HG02798 (cell line): ENCODE measurements around the gene COL11A2.
"Not testable (repeated sequence)": the region's sequence is repeated elsewhere in the genome, so short reads cannot be mapped to it uniquely, and the experiment has no call there.

Experiments used
- ATAC-seq: cut with Tn5 transposase; IDR thresholded peaks from one replicate; pipeline ENCODE4 v1.9.1; 2021; ENCODE audit warnings: mild to moderate bottlenecking; ENCODE audit not compliant: unreplicated experiment, poor library complexity

Gene COL11A2

DNA sequence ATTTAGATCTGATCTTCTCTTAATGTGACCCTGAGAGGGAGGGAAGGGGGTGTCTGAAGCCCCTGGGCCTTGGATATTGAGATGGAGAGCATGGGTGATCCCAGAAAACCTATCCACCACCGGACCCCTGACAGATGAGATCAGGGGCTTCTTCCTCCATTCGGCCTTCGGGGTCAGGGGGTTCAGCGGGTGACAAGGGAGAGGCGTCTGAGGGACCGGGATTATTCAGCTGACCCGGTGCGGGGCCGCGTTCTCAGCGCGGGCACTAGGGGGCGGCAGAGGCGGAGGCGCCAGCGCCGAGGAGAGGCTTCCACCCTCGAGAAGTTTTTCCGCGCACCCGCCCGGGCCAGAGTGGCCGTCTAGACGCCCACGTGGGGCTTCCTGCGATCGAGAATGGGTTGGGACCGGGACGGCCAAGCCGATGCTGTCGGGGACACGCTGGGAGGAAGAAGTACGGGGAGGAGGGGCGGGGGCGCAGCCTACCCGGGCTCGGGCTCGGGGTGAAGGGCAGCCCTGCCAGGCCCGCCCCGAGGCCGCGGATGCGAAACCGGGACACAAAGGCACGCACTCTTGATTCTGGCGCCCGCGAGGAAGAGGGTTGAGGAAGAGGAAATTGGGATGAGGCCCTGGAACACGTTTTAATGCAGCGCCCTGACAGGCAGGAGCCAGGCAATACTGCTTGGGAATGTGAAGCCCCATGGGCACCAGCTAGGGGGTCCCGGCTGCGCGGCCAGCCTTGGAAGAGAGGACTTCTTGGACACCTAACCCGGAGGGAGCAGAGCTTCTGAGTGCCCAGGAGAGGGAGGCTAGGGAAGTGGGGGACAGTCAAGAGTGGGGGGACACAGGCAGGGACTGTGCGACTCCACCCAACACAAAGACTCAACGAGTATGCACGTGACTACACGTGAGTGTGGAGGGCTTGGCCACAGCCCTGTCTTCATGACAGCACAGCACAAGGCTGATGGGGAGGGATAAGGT, 30.6 kb downstream of the COL11A2 start:
- peak; percentile 78 for ATAC-seq

DNA sequence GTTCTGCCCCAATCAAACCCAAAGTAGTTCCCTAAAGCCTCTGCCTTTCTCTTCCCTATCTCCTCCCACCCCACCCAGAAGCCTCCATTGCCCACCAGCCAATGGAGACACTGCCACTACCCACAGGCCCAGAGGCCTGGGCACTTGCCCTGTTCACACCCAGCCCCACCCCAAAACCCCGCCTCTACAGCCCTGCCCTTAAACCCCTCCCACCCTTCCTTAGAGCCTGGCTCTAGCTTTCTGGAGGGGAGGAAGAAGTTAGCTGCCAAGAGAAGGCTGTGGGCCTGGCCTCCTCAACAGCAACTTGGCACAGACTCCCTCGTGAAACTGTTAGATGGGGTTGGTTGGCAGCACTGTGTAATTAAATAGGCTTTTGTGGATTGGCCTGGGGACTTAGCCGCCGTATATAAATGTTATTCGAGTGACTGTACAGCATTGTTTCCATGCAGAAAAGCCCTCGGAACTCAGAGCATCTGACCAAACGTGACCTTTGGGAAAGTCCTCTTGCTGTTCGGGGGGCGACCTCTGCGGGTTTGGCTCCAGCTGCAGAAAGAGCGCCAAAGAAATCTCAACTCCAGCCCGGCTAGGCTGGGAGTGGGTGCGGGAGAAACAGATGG, 31.4 kb downstream of the COL11A2 start:
- no peak for ATAC-seq

DNA sequence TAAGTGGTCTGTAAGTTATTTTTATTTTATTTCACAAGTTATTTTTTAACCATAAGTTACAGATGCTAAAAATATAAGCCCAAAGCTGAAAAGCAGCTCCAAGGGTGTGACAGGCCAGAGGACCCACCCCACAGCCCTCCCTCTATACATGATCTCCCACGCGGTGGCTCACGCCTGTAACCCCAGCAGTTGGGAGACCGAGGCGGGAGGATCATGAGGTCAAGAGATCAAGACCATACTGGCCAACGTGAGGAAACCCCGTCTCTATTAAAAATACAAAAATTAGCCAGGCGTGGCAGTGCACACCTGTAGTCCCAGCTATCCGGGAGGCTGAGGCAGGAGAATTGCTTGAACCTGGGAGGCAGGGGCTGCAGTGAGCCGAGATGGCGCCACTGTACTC, 32.2 kb downstream of the COL11A2 start:
- ATAC-seq, result no peak

DNA sequence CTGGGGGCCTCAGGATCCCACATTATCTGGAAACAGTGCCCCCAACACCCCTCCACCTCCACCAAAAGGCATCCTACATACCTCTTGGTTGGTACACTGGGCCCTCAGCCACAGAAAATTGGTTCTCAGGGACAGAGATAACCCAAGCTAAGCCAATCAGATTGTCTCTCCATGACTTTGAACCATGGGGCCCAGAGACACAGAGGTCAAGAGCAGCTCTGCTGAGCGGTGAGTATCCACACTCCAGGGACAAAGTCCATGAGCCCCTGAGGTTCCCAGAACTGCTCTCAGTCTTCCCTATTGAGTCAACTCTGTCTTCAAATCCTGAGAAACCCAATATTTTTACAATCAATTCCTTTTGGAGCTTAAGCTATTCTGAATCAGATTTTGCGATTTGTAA, 35.3 kb downstream of the COL11A2 start:
- no peak for ATAC-seq

DNA sequence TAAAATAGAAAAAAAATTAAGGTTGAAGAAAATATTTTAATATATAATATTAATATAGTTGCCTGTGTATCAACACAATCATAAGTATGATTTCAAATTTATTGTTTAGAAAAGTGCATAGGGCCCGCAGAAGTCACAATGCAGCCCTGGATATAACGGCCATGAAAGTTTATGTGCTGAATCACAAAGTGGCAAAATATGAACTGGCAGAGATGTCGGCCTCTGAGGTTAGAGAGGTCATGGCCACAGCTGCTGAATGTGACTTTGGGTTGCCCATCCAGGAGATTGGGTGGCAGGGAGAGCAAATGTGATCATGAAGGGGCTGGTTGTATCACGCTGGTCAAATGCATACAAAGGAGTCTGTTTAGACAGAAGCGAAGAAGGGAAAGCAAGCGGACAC, 35.7 kb downstream of the COL11A2 start:
- ATAC-seq, result no peak

DNA sequence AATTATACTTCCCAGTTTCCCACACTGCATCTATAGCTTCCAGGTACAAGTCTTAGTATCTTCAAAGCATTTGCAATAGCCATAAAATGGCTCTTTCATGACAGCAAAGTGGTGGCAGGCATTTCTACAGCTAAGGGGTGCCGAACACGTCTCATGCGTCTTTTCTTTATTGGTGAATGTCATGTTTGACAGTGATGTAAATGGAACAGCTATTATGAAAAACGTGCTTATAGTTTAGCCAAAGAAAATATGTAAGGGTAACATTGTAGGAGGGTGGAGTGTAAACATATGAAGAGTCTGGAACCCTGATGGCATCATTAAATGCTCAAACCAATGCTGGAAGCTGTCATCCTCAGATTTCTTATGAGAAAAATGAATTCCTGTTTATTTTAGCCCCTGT, 37.9 kb downstream of the COL11A2 start:
- no peak for ATAC-seq

DNA sequence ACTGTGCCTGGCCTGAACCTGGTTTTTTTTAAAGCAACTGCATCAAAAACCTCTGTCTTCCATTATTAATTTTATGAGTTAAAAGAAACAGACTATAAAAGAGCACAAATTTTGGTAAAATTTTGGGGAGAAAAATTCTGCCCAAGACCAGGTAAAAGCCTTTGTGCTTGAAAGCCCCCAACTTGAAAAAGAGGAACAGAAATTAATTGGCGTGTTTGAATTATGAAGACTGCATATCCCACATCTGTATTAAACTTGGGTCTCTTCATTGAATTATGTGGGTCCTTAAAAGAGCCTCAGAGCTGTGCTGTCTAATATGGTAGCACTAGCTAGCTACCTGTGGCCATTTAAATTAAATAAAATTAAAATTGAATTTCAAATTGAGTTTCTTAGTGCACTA, 41.2 kb downstream of the COL11A2 start:
- no peak for ATAC-seq

DNA sequence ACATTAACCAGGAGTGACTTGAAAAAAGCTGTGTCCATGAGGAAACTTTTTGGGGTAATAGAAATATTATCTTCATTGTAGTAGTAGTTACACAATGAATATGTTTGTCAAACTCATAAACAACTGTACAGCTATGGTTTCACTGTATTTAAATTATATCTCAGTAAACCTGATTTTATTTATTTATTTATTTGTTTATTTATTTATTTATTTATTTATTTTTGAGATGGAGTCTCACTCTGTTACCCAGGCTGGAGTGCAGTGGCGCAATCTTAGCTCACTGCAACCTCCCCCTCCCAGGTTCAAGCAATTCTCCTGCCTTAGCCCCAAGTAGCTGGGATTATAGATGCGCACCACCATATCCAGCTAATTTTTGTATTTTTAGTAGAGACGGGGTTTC, 41.7 kb downstream of the COL11A2 start:
- not testable (repeated sequence) for ATAC-seq

DNA sequence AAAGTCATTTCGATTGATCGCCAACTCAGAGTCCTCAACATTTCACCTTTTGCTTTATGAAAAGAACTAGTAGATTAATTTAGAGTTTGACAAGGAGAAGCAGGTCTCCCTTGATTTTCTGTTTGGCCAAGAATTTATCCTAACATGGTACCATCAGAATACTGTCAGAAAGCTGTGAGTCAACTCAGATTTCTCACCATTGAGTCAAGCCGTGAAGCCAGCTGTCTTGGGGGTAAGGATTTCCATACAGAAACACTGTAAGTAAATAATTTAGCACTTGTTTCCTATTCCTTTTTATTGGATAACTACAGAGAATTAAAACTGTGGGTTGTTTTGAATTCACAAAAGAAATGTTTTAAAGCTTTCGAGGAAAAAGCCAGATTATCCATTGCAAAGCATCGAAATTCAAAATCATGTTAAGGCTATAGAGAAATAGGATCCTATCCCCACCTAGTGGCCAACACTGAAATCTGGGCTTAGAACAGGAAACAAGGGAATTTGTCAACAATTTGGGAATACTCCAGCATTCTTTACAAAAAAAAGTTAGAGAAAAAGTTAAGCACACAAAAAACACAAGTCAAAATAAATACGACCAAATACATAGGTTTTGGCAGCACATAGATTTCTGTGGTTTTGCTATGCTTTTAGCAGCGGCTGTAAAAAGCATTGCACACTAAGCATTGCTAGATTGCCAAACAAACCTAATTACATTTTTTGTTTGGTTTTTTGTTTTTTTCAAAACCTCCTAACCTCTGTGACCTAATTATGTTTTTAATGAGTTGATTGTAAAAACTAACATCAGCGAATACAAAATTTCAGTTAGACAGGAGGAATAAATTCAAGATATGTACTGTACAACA, 44.2 kb downstream of the COL11A2 start:
- no peak for ATAC-seq

DNA sequence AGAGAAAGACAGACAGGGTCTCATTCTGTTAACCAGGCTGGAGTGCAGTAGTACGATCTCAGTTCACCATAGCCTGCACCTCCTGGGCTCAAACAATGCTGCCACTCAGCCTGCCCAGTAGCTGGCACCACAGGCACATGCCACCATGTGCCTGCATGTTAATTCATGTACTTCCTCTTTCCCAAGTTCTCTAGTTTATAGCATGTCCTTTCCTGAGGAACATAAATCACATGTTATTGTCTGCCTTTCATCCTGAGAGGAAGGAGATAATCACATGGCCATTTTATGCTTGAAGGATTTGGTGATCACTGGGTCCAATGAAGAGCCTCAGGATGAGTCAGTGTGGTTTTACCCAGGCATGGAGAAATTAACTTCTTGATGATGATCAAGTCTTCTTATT, 47.9 kb downstream of the COL11A2 start:
- no peak for ATAC-seq

DNA sequence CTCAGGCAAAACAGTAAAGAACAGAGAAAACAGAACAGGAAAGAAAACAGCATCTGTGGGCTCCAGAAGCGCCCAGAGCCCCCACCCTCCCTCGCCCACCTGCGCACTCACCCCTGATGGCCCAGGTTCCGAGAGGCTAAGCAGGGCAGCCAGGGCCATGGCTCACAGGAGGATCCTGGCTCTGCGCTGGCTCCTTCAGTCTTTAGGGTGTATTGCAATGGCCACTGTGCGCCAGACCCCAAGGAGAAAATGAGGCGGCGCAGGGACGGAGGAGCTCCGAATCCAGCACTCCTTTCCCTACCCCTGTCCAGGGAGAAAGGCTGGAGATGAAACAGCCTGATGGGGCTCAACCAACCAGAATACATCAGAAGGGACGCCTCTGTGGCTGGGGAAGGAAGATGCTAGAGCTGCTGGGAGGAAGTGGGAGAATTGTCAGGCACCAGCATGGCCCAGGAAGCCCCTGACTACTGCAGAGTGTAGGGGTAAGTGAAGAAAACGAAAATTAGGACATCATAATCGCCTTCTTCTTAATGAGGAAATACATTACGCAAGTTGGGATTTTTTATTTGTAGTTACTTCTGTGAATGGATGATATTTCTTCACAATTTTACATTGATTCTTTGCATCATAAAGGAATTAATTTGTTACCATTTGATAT, 49.0 kb downstream of the COL11A2 start:
- no peak for ATAC-seq

DNA sequence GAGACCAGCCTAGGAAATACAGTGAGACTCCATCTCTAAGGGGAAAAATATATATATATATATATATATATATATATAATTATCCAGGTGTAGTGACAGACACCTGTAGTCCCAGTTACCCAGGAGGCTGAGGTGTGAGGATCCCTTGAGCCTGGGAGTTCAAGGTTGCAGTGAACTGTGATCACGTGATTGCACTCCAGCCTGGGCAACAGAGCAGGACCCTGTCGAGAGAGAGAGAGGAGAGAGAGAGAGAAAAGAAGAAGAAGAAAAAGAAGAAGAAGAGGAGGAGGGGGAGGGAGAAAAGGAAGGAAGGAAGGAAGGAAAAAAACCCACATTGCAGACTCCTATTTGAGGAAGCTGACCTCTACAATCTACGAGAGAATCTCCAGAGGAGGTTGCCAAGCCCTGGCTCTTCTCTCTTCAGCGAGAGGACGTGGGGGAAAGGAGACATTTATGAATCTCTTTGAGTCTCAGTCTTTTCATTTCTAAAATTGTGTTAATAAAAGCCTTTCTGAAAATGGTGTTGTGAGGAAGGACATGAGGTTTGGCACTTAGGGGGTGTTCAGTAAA, 49.7 kb downstream of the COL11A2 start:
- no peak for ATAC-seq

DNA sequence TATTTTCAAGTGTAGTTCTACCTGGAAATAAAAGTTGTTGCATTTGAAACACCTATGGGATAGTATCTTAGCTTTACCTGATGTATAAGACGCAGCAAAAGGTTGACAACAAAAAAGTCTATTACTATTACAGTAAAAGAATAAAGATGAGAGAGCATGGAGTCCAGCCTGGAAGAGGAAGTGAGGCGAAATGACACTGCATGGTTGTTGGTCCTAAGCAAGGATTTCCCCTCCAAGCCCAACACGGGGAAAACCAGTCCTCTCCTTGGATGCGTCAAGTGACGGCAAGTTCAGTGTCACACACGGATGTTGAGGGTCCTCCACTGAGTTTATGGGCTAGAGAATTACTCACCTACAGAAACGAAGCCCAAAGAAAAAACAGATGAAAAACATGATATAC, 51.7 kb downstream of the COL11A2 start:
- no peak for ATAC-seq

DNA sequence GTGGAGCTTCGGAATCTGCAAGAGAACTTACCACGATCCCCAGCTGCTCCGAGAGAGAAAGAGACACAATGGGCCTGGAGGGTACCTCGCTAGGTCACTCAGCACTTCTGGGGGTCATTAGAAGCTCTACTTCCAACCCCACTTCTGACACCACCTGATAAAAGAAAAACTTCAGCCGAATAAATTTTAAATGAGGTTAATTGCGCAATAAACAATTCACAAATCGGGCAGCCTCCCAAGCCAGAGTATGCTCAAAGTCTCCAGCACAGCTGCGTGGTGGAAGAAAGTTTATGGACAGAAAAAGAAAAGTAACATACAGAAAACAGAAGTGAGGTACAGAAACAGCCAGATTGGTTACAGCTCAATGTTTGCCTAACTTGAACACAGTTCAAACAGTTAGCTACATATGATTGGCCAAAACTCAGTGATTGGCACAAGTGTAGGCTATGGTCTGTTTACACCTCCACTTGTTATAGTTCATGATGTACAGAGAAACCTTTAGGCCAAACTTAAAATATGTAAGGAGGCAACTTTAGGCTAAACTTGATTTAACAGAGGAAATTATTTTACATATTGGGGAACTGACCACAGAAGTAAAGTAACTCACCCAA, 52.6 kb downstream of the COL11A2 start:
- ATAC-seq, result no peak

DNA sequence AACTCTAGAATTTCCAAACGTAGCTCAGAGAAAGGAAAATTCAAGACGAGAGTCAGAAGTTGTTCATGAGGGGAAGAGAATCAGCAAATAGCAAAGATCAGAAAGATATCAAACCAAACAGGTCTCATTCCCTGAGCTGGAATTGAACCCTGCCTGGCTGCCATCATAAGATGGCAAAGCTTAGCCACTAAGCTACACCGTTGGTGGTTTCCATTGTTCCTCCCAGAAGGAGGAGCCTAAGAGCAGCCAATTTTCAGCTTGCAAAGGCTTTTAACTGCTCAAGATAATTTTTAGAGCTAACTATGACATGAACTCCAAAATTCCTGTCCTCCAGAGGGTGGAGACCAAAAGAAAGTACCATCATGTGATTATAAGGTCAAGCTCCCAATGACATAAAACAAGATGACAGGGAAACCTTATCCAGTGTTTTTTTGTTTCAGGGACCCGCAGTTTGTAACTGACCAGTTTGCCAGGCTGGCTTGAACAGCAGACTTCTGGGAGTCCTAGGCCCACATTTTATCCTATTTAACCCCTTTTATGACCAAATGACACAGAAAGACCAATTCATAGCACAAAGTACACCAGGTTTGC, 55.9 kb downstream of the COL11A2 start:
- ATAC-seq, result no peak

DNA sequence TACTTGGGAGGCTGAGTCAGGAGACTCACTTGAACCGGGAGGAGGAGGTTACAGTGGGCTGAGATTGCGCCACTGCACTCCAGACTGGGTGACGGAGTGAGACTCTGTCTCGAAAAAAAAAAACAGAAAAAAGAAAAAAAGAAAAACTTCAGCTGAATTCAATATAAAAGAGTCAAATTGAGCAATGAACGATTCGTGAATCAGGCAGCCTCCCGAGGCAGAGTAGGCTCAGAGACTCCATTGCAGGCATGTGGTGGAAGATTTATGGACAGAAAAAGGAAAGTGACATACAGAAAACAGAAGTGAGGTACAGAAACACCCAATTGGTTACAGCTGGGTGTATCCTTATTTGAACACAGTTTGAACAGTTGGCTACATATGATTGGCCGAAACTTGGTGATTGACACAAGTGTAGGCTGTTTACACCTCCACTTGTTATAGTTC, 60.2 kb downstream of the COL11A2 start:
- ATAC-seq, result no peak

DNA sequence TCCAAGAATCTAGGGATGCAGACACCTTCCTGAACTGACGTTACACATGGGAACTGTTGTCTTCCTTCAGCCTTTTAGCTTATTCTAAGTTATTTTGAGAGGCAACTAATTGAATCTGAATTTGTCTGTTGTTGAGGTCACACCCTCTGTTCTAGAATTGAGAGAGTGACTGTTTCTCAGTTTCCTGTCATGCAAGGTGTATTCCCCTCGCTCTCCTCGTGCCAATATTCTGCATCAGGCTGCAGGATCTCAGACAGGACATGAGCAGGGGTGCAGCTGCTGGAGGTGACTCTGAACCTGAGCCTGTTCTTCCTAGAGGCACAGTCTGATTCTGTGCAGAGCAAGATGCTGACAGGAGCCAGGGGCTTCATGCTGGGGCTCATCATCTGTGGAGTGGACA, 63.9 kb downstream of the COL11A2 start:
- no peak for ATAC-seq

DNA sequence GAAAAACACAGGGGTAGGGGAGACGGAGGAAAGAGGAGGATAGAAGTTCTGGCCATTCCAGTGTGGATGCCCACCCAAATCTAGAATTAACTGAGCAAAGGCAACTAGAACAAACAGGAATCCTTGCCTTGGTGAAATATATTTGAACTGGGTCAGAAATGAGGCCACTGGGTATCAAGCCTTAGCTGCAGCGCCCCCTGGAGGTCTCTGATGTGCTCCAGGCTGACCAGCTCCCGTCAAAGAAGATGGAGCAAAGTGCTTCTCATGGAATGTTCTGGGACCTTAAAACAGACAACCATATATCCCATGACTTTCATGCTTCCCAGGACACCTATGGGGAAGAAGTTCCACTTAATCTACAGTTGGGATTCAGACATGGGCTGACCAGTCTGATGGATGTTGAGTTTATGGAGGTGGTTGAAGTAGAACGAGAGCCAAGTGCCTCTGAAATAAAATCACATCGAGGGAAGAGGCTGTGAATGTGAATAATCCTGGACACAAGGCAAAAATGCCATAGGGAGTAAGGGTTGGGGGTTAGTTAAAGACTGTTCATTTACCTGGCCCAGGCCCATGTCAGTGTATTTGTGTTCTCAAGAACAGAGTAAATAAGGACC, 66.1 kb downstream of the COL11A2 start:
- no peak for ATAC-seq

DNA sequence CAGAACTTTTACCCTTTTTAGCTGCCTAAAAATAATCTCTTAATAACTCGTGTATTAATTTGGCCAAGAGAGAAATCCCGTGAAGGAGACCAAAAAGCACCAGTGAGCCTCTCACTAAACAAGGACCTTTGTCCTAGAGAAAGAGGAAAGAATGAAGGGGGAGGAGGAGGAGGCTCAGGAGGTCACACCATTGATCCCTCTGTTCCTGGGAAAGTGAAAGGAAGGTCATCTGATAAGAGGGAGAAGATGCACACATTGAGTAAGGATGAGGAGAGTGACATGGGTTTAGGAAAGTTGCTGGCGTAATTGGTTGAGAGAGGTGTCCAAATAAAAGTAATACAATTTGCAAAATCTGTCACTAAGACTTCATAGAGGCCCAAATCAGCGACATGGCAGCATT, 67.3 kb downstream of the COL11A2 start:
- no peak for ATAC-seq
